Colonic mucosa (tissue), 4 donors: ENCODE data around the gene MTA2. TPM values are rescaled to one million over a fixed set of nuclear protein-coding genes. Genes with fewer than 3 reads are reported as not detected.
"Not testable (repeated sequence)": the region's sequence is repeated elsewhere in the genome, so short reads cannot be mapped to it uniquely, and the experiment has no call there.

Experiments used
- DNase-seq: peaks from one replicate; pipeline ENCODE4 v3.0.0-alpha.2; 2020
- H3K27ac ChIP-seq: fragments of 200-600 bp; one replicate; pipeline ENCODE4 v1.8.0; 2021
- H3K27me3 ChIP-seq: fragments of 200-600 bp; one replicate; pipeline ENCODE4 v1.8.0; 2021
- H3K36me3 ChIP-seq: fragments of 200-600 bp; one replicate; pipeline ENCODE4 v1.8.0; 2021
- H3K4me1 ChIP-seq: fragments of 200-600 bp; one replicate; pipeline ENCODE4 v1.8.0; 2021; ENCODE audit warnings: mild to moderate bottlenecking
- H3K4me3 ChIP-seq: fragments of 200-600 bp; one replicate; pipeline ENCODE4 v1.8.0; 2021
- H3K9ac ChIP-seq, 2 donors: one replicate each; pipeline ENCODE4 v1.7.0; 2013; ENCODE audit warnings: control low read depth in 2 of 2, low read depth in 2 of 2, low read length in 2 of 2
- H3K9me3 ChIP-seq: fragments of 200-600 bp; one replicate; pipeline ENCODE4 v1.8.0; 2021
- intact Hi-C: fragments of 100-400 bp; cut with DNase I; formaldehyde crosslinking; loops from one replicate; pipeline ENCODE4 v1.14.1; 2022
- total RNA-seq, 2 donors: library from RNA; stranded (reverse); fragmentation: NEBNext Ultra II Directional in 1 of 2; extraction: Animal tissue kit (Norgen Biotek cat#: 25700) in 1 of 2; gene quantifications; one replicate each; pipeline ENCODE4 v1.2.1, GENCODE V29; 2021
- TF ChIP-seq, protein P1 (sequence below): fragments of 200-600 bp; IDR thresholded peaks from one replicate; pipeline ENCODE4 v1.8.0; 2022; ENCODE audit warnings: antibody characterized with exemption, mild to moderate bottlenecking
- donor health status: healthy.
- donor health status: DM: no; HTN: no; CAD: no.
- donor health status: DM: no; HTN: no; CAD: no.

The MTA2 gene
- total RNA-seq, 2 donors from 2014 or later, result 91.0 to 133 TPM

DNA sequence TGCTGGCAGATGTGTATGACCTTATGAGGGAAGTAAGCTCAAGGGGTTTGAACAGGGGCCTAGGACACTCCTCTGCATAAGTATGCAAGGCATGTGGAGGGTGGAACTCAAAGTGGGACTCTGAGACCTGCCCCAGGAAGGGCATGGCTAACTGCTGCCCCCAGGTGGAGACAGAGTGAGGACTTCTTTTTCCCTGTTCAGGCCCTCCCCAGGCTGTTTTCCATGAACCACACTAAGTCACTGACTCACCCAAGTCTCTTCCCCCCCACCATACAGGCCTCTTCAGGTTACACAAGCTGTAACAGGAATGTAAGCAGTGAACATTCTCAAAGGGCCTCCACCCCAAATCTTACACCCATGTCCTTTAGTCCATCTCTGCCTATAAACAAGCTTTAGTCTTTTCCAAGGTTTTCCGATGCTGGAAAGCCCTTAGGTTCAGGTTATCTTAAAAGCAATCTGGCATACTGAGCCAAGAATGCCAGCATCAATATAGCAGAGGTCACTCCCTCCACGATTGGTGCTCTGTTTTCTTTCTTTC lies 41.0 kb downstream of the MTA2 start:
- TF ChIP-seq, protein P1, sequence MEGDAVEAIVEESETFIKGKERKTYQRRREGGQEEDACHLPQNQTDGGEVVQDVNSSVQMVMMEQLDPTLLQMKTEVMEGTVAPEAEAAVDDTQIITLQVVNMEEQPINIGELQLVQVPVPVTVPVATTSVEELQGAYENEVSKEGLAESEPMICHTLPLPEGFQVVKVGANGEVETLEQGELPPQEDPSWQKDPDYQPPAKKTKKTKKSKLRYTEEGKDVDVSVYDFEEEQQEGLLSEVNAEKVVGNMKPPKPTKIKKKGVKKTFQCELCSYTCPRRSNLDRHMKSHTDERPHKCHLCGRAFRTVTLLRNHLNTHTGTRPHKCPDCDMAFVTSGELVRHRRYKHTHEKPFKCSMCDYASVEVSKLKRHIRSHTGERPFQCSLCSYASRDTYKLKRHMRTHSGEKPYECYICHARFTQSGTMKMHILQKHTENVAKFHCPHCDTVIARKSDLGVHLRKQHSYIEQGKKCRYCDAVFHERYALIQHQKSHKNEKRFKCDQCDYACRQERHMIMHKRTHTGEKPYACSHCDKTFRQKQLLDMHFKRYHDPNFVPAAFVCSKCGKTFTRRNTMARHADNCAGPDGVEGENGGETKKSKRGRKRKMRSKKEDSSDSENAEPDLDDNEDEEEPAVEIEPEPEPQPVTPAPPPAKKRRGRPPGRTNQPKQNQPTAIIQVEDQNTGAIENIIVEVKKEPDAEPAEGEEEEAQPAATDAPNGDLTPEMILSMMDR, result peak; percentile 76
- H3K9ac ChIP-seq, result peak overlapping the region in 1 of 2 donors; percentile 21
- peak overlapping the region; percentile 67 for H3K27ac ChIP-seq
- no peak overlapping the region for H3K4me3 ChIP-seq
- peak; percentile 92 for DNase-seq
- H3K27me3 ChIP-seq, result no peaks in the 10 kb centered on the region
- intact Hi-C loops, result loop anchor here (5.0 kb wide), 2 partner anchors 63 to 138 kb away; no protein-coding TSS in a partner anchor
- H3K9me3 ChIP-seq, result no peaks in the 10 kb centered on the region
- H3K36me3 ChIP-seq, result peaks cover 15% of the 10 kb centered on the region
- H3K4me1 ChIP-seq, result peaks cover 17% of the 10 kb centered on the region

DNA sequence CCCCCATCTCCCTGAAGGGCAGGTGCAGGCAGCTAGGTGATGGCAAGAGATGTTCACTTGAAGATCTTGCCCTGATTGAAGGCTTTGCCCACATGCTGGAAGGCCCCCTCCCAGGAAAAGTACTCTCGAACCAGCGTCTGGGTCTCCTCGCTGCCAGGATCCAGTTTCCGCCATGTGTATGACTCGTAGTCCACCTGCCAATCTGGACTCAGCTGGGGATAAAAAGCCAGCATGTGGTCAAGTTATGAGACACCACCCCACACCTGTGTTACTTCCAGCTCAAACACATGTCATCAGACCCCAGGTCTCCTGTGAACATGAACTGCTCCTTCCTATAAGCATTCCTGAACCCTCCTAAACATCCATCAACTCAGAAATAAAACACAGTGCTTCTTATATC lies 42.0 kb downstream of the MTA2 start:
- Histone ChIP-seq H3K27ac (peak overlapping the region; percentile 67), H3K4me1 (peaks cover 27% of the 10 kb centered on the region), H3K36me3 (peaks cover 15% of the 10 kb centered on the region)
- H3K27me3 ChIP-seq, H3K9me3 ChIP-seq, H3K4me3 ChIP-seq, DNase-seq, H3K9ac ChIP-seq: not testable (repeated sequence)
- intact Hi-C loops, result loop anchor here (5.0 kb wide), 3 partner anchors 62 to 157 kb away; no protein-coding TSS in a partner anchor

GRCh38 chr11:62559204-62559603 lies 42.5 kb downstream of the MTA2 start:
- H3K9me3 ChIP-seq, result no peaks in the 10 kb centered on the region
- intact Hi-C loops, result loop anchor here (5.0 kb wide), 1 partner anchor 157 kb away; no protein-coding TSS in a partner anchor
- TF ChIP-seq, protein P1, result no peak
- peaks cover 31% of the 10 kb centered on the region for H3K4me1 ChIP-seq
- no peak overlapping the region for H3K4me3 ChIP-seq
- H3K27ac ChIP-seq, result no peak overlapping the region
- no peak for DNase-seq
- no peaks in the 10 kb centered on the region for H3K27me3 ChIP-seq
- H3K9ac ChIP-seq, result no peak overlapping the region
- H3K36me3 ChIP-seq, result peaks cover 15% of the 10 kb centered on the region

GRCh38 chr11:62558669-62559068 lies 43.0 kb downstream of the MTA2 start:
- H3K4me1 ChIP-seq, result peaks cover 34% of the 10 kb centered on the region
- TF ChIP-seq, protein P1, result no peak
- H3K27me3 ChIP-seq, result no peaks in the 10 kb centered on the region
- DNase-seq, result no peak
- no peaks in the 10 kb centered on the region for H3K9me3 ChIP-seq
- intact Hi-C loops, result loop anchor here (5.0 kb wide), 1 partner anchor 156 kb away; no protein-coding TSS in a partner anchor
- H3K9ac ChIP-seq, result no peak overlapping the region
- H3K27ac ChIP-seq, result no peak overlapping the region
- no peak overlapping the region for H3K4me3 ChIP-seq
- H3K36me3 ChIP-seq, result peaks cover 15% of the 10 kb centered on the region

DNA sequence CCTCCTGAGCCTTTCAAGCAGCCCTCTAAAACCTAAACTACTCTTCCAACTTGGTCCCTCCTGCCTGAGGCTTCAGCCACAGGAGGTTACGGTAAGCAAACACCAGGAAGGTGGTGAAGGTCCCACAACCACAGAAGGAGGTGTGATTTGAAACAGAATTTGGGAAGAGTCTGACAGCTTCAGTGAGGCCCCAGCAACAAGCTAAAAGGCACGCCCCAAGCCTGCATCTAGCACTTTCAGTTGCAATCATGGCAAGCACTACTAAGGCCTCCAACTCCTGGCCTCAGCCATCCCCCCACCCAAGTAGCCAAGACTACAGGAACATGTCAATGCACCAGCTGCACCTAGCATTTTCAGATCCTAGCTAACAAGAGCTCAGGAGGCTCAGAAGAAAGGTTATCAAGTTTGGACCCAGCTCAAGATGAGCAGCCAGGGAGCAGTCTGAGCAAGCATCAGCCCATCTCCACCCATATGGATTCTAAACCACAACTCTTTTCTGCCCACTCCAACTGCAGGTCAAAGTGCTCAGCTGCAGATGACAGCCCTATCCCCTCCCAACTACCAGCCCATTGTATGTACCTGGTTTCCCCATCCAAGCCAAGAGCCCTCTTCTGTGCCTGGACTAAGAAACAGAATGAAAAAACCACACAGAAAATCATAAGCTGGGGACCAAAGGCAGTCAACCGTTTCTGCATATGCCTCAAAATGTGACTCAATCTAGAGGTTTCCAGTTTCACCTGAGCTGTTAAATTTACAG lies 44.6 kb downstream of the MTA2 start:
- intact Hi-C loops, result loop anchor here (5.0 kb wide), 1 partner anchor 155 kb away; no protein-coding TSS in a partner anchor
- peak overlapping the region; percentile 7 for H3K4me3 ChIP-seq

More for the DNA sequence above, 44.6 kb downstream of the MTA2 start:
- no peak for DNase-seq
- Histone ChIP-seq H3K27me3 (no peaks in the 10 kb centered on the region), H3K9me3 (no peaks in the 10 kb centered on the region), H3K9ac (peak overlapping the region; percentile 61 to 90), H3K27ac (peak overlapping the region; percentile 92), H3K4me1 (peaks cover 43% of the 10 kb centered on the region), H3K36me3 (peaks cover 15% of the 10 kb centered on the region)
- TF ChIP-seq, protein P1, result no peak
